GM21526 (cell line): Measurements from ENCODE around the gene ZDHHC22.
"Not testable (repeated sequence)": the region's sequence is repeated elsewhere in the genome, so short reads cannot be mapped to it uniquely, and the experiment has no call there.

ENCODE experiments used
- ATAC-seq: cut with Tn5 transposase; IDR thresholded peaks from one replicate; pipeline ENCODE4 v1.9.1; 2021; ENCODE audit warnings: moderate library complexity; ENCODE audit not compliant: unreplicated experiment, low FRiP score

The ZDHHC22 gene, protein sequence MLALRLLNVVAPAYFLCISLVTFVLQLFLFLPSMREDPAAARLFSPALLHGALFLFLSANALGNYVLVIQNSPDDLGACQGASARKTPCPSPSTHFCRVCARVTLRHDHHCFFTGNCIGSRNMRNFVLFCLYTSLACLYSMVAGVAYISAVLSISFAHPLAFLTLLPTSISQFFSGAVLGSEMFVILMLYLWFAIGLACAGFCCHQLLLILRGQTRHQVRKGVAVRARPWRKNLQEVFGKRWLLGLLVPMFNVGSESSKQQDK

DNA sequence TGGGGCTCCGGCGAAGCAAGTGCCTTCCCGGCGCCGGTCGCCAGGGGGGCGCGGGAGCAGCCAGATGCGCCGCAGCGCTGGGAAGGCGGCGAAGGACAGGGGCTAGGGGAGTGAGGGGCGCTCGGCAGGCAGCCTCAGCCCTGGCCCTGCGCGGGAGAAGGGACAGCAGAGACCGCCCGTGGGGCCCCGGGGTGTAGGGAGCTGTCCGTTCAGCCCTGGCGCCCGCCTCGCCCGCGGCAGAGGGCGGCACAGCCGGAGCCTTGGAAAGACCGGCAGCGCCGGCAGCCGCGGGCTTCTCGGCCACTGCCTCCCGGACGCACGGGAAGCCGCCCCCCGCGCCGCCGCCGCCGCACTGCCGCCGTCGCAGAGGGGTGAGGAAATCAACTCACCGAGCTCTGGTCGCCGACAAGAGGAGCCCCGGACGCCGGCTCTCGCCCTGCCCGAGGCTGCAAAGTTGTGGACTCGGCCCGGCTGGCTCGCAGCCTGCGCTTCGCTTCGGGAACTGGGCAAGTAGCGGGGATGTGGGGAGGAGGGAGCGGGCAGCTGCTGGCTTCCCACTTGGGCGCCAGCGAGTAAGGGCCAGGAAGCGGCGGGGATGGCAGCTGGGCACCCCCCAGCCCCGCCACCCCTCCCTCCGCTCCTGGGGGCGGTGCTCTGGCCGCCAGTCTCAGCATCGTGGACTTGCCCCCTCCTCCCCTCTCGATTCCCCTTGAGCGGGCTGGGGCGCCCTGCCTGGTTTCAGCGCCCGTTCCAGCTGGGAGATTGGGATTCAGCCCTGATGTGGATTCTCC, at the start of gene ZDHHC22:
Gene ZDHHC22 (minus strand): TSS at position 578 of the 791 bp plus-strand sequence. CDS start 2,053 bp downstream, outside the sequence.
- ATAC-seq: no peak

DNA sequence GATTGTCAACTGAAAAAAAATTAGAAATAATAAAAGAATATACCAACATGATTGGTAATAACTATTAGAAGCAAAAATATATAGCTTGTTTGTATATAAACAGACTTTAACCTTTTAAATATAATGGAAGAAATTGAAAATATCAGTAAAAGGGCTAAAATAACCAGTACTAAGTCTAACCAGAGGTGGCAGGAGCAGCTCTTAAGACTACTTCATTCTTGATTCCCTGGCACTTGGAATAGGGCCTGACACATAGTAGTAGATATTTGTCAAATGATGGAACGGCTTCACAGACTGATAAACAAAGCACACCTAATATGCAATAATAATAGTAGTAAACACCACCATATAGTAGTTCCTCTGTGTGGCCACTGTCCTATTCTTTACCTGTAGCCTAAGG, 49.4 kb upstream of the ZDHHC22 start:
- ATAC-seq: no peak

DNA sequence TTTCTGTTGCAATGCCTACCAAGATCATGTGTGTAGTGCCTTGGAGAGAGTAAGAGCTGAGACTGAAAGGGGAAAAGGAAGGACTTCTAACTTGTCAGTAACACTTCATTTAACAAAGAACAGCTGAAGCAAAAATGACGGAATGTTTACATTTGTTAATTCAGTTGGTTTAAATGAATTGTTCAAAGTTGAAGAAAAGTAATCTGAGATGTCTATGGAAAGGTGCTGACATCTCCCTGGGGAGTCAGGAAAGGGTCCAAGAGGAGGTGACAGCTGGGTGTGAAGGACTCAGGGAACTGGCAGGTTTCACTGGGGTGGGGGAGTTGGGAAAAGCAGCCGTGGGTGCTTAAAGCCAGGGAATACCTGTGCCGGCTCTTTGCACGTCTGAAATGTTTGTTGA, 47.9 kb upstream of the ZDHHC22 start:
- ATAC-seq: no peak

DNA sequence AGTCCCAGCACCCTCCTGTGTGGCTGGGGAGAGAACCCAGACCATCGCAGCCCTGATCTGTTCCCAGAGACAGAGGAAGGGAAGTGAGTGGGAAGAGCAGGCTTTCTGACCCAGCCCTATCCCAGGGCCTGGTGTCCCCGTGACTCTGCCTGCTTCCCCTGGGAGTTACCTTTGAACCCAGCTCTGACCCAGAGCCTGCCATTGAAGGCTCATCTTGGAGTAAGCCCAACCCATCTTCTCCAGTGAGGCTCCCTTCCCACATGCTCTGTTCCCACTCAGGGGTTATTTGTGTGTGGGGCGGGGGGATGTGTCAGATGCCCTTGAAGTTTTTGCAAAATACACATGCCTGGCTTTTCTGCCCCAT, 46.0 kb upstream of the ZDHHC22 start:
- no peak for ATAC-seq

DNA sequence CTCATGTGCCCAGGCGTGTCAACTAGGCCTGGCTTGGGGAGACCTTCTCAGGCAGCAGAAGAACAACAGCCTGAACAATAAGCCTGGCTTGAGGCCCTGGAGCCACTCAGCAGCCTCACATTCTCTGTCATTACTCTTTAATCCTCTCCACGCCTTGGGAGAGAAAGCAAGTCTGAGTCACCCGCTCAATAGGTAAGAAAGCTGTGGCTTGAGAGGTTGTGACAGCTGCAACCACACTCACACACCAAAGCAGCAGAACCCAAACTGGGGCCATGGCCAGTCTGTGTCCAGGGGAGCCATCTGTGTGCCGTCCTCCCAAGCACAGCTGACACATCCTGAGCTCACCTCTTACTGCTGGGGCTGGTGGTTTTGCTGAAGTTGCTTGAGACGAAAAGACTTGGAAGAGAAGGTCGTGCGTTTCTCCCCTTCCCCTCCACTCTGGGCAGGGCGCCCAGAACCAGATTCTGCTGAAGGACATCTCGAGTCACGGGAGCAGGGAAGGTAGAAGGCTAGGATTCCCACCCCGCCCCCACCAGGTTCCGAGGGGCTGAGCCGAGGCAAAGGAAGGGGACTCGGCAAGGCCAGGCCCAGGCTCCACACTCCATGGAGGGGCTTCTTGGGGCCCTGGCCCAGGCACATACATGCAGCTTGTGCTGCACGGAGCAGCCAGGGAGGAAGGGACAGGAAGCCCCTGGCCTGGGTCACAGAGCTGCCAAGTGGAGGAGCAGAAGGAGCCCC, 45.5 kb upstream of the ZDHHC22 start:
- no peak for ATAC-seq

DNA sequence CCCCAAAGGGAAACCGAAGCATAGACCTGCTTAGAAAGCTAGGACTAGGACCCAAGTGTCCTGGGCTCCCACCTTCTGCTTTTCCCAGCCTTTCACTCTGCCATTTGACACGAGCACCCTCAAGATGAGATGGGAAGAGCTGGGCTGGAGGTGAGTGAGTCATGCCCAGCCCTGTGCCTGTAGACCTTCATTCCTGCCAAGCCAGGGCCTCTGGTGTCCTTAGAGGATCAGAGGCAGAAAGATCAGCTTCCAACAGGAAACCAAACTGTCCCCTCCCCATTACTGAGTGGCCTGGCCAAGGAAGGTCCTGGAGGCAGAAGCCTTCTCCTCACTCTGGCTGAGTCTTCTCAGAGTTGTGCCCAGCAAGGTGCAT, 43.5 kb upstream of the ZDHHC22 start:
- ATAC-seq: no peak

DNA sequence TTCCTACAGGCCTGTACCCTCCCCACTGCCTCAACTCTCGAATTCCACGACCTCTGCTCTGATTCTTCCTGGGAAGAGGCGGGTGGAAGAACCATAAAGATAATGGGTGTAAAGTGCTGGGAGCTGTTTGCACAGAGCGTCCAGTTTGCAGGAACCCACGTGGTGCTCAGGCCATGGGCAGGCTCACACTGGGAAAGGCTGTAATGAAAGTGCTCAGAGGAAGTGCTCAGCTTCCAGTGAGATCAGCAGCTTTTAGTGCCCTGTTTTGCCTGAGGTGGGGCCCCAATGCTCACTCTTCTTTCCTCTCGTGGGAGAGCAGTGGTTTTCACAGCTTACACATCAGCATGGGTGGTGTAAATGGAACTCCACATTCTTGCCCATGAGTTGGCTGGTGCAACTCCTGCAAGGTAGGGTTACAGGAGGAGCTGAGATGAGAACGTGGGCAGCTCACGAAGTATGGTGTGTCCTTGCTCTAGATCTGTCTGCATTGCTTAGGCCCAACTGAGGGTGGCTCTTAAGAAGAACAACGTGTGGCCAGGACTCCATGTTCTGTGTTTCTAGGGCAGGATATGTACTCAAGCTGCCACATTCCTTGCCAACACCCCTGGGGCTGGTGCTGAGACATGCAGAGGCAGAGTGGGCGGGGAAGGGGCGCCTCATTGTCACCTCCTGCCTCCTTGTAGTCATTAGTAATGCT, 43.0 kb upstream of the ZDHHC22 start:
- ATAC-seq: no peak

DNA sequence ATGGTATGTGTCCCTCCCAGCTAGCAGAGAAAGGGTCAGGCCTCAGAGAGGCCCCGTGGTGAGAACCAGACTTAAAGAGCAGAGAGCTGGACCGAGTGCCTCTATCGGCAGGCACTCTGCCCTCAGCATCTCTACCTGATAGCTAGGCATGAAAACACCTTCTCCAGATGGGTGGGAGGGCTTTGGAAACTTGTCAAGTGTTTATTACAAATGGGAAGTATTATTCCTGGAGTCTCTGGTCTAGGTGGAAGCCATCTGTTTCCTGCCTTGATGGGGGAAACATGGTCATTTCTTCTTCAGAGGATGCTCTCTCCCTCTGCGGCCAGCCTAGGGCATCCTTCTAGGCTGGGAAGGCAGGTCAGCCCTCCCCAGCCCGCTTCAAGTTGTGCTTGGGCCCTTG, 42.3 kb upstream of the ZDHHC22 start:
- no peak for ATAC-seq

DNA sequence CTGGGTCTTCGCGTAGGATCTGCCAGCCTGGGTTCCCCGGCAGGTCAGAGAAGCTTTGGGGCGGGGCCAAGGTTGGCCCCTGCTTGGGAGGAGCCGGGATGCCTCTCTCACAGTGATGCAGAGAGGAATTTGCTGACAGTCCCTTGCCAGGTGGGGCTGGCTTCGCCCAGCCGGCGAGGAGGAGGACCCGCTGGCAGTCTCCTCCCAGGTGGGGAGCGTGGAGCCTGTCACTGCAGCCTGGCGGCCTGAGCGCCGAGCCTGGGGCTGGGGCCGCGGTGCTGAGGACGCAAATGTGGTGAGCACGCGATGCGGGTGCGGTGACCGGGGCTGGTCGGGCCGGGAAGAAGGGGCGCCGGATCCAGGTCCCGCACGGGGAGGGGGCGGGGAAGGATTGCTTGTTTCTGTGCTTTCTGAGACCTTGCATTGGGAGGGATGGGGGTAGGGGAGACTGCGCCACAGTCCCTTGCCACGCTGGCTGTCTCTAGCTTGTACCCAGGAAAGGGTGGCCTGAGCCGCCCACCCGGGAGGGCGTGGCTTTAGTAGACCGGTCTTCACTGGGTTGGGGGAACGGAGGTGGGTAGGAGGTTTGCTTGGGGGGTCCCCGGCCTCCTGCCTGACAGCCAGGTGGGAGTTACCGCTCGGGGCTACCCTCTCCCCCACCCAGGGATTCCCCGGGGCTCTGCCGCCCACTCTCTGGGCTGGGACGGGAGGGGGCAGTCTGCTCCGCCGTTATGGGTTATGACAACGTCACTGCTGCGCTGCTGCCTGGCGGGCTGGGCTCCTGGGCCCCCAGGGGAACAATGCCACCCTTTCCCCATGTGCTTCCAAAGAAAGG, 40.2 kb upstream of the ZDHHC22 start, which contains the start of gene TMEM63C:
Gene TMEM63C (plus strand): TSS at position 196 of the 835 bp plus-strand sequence. CDS start 37,016 bp downstream, outside the sequence.
- ATAC-seq: no peak

DNA sequence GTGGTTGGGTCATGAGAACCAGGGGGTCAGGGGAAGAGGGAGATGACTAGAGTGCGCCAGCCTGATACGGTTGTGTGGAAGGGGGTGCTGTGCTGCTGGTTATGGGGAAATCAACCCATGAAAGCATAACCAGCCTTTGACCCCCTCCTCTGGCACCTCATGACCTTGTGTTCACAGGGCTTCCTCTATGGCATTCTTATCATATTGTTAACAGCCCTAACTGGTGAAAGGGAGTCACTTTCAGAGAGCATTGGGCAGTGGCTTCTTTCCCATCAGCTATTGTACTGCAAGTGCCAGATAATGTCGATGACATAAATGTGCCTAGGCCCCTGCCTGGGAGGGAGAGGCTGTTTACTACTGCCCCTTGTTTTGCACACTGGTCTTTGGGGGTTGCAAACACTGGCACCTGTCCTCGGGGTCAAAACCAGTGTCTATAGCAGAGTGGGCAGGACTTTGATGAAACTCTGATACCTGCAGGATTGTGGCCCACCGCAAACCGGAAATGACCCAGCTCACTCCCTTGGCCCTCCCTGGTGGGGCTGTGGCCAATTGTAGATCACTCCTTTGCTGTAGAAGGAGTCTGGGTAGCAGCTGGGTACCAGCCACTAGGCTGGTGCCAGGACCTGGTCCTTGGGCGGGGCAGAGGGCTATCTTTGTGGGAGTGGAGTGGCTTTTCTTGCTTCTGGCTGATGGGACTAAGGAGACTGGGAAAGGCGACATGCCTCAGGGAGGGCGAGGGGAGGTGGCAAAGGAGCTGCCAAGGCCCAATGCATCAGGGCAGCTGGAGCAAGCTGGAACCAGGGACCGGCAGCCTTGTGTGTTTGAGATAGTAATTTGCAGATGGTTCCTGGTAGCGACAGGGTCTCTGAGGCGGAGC, 39.4 kb upstream of the ZDHHC22 start:
- no peak for ATAC-seq

DNA sequence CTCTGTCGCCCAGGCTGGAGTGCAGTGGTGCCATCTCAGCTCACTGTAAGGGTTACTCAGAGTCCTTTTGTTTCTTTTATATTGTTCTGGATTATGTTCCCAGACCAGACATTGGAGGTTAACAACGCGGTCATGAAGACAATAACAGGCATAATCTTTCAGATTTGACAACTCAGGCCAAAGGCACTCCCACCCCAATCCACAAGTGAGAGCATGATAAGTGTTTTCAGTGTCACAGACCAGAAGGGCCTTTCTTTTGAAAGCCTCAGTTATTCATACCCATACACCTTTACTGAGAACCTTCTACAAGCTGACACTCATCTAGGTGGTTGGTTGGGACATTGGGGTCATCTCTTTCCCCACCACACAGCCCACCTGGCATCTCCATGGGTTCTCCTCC, 37.1 kb upstream of the ZDHHC22 start:
- no peak for ATAC-seq

DNA sequence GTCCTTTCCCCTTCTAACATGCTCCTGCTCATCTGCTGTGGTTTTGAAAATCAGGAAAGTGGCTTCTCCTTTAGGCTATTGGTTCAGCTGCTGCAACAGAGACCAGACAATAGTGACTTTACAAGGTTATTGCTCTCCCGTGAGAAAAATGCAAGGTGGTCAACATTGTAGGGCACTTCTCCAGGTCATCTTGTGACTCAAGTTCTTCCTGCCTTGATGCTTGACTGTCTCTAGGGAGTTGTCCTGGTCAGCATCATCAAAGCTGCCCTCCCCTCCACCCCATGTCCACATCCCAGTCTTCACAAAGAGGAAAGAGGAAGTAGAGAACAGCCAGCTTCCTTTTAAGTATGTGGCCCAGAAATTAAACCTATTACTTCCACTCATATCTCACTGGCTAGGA, 36.1 kb upstream of the ZDHHC22 start:
- no peak for ATAC-seq

DNA sequence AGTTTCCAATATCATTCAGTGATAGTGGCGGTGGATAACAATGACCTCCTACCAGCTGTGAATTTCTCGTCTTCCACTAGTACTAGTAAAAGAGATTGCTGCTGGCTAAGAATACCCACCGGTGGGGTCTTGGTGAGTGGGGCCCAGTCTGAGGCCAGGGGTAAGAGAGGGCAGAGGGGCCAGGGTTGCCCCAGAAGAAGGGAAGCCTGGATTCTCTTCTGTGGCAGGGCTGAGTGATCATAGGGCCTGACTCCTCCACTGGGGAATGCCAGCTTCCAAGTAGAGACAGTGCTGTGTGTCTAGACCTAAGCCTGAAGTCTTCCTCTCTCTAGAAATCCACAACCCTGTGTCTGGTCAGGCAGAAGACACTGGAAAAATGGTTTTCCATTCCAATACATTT, 34.3 kb upstream of the ZDHHC22 start:
- ATAC-seq: no peak

DNA sequence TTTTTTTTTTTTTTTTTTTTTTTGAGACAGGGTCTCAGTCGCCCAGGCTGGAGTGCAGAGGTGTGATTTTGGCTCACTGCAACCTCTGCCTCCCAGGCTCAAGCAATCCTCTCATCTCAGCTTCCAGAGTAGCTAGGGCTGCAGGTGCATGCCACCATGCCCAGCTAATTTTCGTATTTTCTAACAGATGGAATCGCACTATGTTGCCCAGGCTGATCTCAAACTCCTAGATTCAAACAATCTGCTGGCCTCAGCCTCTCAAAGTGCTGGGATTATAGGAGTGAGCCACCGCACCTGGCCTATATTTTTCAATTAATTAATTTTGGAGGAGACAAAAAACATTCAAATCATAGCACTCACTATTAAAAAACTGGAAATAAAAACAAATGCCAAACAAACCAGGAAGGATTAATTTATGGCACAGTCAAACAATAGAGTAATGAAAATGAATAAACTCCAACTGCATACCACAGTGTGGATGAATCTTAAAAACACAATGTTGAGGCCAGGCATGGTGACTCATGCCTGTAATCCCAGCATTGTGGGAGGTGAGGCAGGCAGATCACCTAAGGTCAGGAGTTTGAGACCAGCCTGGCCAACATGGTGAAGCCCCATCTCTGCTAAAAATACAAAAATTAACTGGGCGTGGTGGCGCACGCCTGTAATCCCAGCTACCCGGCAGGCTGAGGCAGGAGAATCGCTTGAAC, 32.5 kb upstream of the ZDHHC22 start:
- not testable (repeated sequence) for ATAC-seq

DNA sequence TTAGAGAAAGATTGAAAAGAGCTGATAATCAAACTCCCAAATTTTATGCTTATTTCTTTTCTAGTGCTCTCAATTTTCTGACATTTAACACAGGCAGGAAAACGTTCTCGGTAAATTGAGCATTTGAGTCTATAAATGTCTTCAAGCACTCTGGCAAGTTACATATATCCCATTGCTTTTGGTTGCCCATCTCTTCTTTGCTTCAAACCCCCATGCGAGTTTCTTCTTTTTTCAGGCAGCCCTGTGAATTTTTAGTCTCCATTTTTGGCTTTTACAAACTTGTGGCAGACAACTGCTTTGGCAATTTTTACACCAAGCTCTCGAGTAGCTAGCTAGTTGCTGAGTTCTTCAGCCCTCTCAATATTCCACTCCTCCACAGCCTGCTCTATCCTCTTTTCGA, 31.3 kb upstream of the ZDHHC22 start:
- no peak for ATAC-seq

DNA sequence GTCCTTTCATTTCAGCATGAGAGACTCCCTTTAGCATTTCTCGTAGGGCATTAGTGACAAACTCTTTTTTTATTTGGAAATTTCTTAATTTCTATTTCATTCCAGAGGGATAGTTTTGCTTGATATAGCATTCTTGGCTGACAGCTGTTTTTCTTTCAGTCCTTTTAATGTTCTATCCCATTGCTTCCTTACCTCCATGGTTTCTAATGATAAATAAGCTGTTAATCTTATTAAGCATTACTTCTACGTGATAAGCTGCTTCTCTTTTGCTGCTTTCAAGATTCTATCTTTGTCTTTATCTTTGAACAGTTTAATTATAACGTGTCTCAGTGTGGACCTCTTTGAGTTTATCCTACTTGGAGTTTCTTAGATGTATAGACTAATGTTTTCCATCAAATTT, 28.5 kb upstream of the ZDHHC22 start:
- no peak for ATAC-seq

DNA sequence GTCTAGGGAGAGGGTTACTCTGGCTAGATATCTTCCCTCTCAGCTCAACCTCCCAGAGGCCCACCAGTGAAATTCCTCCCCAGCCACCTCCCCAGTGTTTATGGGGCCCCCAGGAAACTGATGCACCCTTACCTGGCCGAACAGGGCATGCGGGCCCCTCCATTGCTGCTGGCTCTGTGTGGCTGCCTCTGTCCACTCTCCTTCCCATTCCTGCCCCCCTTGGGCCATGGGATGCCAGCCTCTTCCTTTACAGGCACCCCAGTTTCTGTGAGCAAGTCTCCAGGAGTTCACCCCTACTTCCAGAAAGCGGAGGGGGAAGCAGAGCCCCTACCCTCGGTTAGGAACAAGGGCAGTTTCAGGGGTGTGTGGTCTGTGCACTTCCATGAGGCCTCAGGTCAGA, 19.4 kb upstream of the ZDHHC22 start:
- ATAC-seq: no peak

DNA sequence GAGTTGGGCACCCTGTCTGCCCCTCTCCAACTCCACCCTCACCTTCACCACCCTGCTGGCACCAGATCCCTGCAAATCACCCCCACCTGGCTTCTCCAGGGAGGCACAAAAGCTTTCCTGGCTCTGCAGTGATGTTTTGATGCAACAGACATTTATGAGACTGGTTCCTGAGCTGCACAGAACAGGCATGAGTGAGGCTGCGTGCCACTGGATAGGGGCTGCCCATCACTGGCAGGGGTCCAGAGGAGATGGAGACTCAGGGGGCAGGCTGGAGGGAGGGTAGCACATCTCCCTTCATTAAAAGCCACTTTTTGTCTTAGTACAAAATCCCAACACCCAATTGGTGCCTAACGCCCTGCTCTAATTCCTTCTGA, 17.3 kb upstream of the ZDHHC22 start:
- no peak for ATAC-seq
